ENCODE results near the gene PLK5.
A peak's percentile ranks its signal among the peaks of the same experiment; 100 is the strongest.
"Not testable (repeated sequence)": the region's sequence is repeated elsewhere in the genome, so short reads cannot be mapped to it uniquely, and the experiment has no call there.

The PLK5 gene, protein sequence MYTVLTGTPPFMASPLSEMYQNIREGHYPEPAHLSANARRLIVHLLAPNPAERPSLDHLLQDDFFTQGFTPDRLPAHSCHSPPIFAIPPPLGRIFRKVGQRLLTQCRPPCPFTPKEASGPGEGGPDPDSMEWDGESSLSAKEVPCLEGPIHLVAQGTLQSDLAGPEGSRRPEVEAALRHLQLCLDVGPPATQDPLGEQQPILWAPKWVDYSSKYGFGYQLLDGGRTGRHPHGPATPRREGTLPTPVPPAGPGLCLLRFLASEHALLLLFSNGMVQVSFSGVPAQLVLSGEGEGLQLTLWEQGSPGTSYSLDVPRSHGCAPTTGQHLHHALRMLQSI

DNA sequence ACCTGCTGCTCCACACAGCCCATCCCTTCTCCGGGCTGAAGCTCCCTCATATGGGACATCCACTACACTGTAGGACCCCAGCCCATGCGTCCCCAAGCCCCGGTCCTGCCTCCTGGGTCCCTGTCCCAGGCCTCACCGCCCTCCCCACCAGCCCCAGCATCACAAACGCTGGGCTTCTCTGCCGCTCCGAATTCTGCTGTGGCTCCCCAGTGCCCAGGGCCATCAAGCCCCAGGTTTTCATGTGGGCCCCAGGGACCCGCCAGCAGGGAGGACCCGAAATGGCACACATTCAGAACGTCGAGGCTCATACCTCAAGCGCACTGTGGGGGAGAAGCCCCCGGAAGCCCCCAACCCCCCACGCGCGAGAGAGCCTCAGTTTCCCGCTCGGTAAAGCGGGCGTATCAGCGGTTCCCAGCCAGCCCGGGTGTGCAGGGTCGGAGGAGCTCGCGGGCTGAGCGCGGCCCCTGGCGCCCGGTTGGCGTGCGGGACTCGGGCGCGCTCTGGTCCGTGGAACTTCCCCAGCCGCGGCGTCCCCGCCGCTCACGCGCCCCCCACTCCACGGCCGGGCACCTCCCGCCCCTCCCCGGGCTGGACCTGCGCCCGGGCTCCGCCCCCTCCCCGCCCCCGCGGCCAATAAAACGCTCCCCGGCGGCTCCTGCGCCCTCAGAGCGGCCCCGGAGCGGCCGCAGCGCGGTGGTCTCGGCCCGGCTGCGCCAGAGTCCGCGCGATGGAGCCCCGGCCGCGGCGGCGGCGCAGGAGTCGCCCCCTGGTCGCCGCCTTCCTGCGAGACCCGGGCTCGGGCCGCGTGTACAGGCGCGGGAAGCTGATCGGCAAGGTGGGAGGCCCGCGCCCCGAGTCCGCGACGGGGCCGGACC lies at the start of gene PLK5:
Gene PLK5 (plus strand): TSS at position 666 of the 875 bp plus-strand sequence. CDS start 2,920 bp downstream, outside the sequence.
- DNase-seq = no peak

- DNase-seq = no peak
Observed at GRCh38 chr19:1474765-1475351, 49.0 kb upstream of the PLK5 start.

DNA sequence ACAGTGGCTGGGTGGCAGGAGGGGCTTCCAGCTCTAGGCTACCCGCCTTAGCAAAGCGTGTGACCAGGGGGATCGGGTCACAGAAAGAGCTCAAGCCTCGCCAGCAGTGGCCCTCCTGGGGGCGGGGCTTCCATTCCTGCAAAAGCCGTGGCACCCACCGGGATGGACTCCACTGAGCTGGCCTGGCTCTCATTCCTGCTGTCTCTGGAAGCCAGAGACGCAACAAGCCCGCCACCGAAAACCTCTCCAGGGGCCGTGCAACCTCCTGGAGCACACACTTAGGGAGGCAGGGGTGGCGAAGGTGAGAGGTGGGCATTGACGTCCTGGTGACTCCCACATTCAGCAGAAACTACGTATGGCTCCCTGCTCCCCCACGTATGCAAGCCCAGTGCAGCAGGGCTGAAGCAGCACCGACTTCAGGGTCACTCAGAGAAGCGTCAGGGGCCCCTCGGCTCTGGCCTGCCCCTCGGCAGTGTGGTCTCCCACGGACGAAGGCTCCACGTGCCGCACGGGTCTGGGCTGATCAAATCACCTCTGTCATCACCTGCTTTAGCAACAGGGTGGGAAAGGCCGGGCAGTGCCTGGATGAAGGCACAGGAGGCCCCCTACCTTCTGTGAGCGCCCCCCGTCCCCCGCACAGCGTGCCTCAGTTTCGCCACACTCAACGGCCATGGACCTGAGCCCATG lies 48.0 kb upstream of the PLK5 start:
- DNase-seq = no peak

- not testable (repeated sequence) for DNase-seq
Observed at GRCh38 chr19:1477056-1477455, 46.8 kb upstream of the PLK5 start.

- peak; percentile 97 for DNase-seq
Observed at GRCh38 chr19:1478934-1479707, 44.8 kb upstream of the PLK5 start, which contains the start of gene C19orf25. C19orf25 (minus strand) TSS chr19:1479215; CDS start chr19:1478903, 312 bp downstream.

DNA sequence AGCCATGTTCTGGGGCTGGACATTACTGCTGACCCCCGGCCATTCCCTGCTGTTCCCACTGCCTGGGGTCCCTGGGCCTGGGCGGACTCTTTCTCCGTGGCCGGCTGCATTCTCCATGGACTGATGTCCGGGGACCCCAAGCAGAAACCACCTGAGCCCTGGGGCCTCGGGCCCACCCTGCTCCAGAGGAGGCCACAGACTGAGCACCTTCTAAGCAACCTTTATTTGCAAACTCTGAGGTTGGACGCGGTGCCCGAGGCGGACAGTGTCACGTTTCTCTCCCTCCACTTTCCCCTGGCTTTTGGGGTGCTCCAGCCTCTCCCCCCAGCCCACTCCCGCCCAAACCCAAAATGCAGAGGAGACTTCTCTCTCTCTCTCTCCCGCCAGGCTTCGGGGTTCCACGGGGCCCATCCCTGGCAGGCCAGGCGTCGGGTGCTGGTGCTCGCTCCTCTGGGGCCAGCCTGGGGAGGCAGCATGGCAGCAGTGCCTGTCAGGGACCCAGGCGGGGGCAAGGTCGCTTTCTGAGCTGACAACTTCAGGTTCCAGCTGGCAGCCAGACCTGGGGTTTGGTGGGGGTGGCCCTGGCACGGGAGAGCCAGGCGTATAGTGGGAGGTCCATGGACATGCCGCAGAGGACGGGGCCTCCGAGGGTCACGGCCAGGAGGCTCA lies 42.5 kb upstream of the PLK5 start:
- no peak for DNase-seq

DNA sequence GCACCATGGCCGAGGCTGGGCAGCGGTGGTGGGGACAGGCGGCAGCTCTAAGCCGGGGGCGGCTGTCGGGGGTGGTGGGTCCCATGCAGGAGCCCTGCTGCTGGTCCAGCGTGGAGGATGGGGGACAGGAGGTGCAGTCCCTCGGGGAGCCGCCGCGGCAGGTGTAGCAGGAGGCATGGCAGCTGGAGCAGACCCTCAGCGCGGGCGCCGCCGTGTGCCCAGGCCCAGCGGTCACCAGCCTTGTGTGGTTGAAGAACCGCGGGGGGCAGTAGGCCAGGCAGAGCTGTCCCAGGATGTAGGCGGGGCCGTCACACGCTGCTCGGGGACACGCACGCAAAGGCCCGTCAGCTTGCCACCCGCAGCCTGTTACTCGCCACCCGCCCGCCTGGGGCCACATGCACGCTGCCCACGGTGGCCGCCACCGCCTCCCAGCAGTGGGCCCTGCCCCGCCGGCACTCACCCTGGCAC lies 42.0 kb upstream of the PLK5 start:
- DNase-seq = no peak

- no peak for DNase-seq
Observed at GRCh38 chr19:1482361-1483130, 41.3 kb upstream of the PLK5 start.

DNA sequence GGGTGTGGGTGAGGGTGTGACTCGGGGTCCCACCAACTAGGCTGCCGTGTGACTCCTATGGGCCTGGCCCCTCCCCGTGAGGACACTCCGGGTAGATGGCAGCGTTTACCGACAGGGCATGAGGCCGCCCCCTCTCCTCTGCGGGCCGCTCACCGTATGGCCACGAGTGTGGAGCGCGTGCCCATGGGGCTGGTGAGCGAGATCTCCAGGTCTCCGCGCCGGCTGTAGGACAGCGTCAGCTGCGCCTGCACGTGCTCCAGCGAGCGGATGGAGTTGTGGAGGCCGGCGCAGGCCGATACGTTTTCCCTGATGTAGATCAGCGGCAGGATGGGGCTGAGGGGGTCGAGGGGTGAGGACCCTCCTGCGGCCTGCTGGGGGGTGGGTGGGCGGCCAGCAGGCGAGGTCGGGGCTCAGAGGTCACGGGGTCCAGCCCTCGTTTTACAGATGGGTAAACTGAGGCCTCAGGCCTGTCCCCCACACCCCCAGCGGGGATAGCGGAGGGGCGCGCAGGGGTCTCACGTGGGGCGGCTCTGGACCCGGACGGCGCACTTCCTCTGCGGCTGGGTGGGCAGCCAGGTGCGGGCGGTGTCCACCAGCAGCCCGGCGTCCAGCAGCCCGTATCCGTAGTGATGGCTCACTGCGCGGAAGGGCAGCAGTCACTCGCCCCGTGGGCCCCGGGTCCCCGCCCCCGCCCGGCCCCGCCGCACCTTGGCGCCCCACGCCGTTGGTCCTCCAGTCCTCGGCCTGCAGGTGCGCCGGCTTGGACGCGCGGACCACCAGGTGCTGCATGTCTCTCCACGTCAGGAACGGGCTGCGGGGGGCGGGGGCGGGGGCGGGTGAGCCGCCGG lies 40.5 kb upstream of the PLK5 start:
- no peak for DNase-seq

GRCh38 chr19:1483979-1484428 lies 39.9 kb upstream of the PLK5 start:
- DNase-seq = no peak

DNA sequence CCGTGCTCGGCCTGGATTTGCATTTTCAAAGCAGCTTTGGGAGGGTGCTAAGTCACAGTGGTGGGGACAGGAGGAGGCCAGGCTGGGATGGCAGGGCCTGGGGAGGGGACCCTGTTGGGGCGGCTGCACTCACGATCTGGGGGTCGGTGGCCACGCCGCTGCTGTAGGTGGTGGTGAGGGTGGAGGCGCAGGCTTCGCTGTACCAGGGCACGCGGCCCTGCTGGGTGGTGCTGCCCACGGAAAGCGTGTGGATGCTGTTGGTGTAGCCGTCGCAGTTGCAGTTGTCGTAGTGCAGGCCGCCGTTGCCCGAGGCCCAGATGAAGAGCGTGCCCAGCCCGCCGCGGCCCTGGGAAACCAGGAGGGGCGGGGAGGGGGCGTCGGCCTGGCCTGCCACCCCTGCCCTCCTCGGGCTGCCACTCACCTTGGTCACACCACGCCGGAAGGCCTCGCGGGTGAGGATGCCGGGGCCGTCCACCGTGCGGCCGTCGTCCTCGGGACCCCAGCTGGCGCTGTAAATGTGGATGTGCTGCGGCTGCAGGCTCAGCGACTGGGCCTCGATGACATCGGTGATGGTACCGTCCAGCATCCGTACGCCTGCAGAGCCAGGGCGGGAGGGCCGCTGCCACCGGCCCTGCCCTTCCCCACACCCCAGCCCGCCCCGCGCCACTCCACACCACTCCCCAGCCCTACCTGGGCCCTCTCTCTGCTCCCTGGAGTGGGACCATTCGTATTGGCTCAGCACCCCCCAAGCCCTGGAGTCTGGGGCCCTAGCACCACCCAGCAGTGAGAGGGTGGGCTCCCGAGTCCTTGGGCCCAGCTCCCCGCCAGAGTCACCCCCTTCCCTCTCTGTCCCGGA lies 36.9 kb upstream of the PLK5 start:
- no peak for DNase-seq

DNA sequence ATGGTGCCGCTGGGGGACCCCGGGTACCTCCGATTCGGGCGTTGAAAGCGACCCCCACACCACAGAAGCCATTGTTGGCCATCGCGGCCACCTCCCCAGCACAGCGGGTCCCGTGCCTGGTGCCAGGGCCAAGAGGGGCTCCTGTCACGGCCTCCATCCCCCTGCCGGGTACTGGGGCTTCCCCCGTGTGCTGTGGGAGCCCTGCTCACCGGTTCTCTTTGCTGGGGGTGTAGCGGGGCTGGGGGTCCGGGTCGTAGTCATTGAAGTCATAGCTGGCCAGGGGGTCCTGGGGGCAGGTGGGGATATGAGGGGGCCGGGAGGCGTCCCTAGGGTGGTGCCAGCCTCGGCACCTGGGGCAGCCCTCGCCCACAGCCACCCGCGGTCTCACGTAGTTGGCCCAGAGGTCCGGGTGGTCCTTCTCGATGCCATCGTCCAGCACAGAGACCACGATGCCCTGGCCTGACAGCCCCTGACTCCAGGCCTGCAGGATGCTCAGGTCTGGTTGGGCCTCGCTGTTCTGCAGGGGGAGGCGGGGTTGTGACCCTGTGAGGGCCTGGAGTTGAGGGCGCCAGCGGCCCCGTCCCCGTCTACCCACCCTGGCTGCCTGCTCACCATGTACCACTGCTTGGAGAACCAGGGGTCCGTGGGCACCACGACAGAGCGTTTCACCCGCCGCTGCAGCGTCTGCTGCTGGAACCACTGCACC lies 36.1 kb upstream of the PLK5 start:
- DNase-seq = no peak

DNA sequence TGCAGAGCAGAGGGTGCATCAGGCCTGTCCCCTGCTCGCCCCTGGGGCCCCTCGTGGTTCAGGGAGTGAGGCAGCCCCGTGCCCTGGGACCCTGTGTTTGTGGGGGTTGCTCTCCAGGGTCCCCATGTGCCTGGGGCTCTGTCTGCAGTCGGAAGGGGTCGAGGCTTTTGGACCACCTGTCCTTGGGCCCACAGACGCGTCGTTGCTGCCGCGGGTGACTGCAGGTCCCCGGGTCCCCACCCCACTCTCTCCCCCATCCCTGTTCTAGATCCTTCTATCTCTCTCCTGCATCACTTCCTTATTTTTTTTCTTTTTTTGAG lies 35.6 kb upstream of the PLK5 start:
- no peak for DNase-seq

GRCh38 chr19:1489463-1490310 lies 34.2 kb upstream of the PLK5 start:
- no peak for DNase-seq

DNA sequence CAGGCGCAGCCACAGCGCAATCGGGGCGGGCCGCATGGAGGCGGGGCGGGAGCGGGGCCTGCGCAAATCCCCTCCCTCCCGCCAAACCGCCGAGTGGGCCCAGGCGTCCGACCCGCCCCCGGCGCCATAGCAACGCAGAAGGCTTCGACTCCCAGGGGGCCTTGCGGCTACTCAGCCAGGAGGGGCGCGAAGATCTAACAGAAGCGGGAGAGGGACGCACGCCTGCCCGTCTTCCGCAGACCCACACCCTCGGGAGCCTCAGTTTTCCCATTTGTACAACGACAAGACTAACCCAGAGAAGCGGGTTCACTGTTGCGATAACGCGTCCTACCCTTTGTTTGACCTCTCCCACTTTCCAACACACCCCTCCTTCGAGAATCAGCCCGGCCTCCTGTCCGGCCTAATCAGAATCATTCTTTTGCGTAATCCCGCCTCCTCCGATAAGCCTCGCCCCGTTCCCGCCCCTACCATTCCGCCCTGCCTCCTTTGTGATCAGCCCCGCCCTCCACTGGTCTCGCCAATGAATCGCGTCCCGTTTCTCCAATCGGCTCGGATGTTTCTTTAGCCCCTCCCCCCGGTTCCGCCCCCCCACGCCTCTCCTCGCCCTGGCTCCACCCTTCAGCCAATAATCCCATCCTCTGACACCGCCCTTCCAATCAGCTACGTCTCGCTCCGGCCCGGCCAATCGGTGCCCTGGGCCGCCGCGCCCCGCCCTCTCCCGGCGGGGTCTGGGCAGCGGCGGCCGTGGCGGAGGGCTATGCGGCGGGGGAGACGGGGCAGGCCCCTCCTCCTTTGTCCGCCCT lies 33.4 kb upstream of the PLK5 start, which contains the start of gene PCSK4:
Gene PCSK4 (minus strand): TSS at position 40 of the 803 bp plus-strand sequence. CDS start 4 bp downstream, at position 36.
- DNase-seq = peak; percentile 100
